H9 (cell line): ENCODE results near the gene MRPL18. TPM values are rescaled to one million over a fixed set of nuclear protein-coding genes. Genes with fewer than 3 reads are reported as not detected.

ENCODE experiments used
- DNase-seq: peaks from one replicate; pipeline ENCODE4 v3.0.0-alpha.2; 2017
- H2AFZ ChIP-seq: one replicate; pipeline ENCODE4 v1.6.1; 2013; ENCODE audit warnings: mild to moderate bottlenecking, low read length, control low read depth, moderate library complexity
- H2AK5ac ChIP-seq: 2 replicates; pipeline ENCODE4 v1.6.1; 2013; ENCODE audit warnings: low read length, control low read depth, mixed read lengths; ENCODE audit not compliant: insufficient read length
- H2BK120ac ChIP-seq: one replicate; pipeline ENCODE4 v1.6.1; 2013; ENCODE audit warnings: low read depth, mild to moderate bottlenecking, low read length, control low read depth, inconsistent platforms; ENCODE audit not compliant: poor library complexity, severe bottlenecking
- H2BK12ac ChIP-seq: 2 replicates; pipeline ENCODE4 v1.6.1; 2013; ENCODE audit warnings: low read length, control low read depth, mixed read lengths, low read depth; ENCODE audit not compliant: insufficient read length
- H2BK15ac ChIP-seq: 2 replicates; pipeline ENCODE4 v1.6.1; 2013; ENCODE audit warnings: low read depth, low read length, control low read depth
- H2BK20ac ChIP-seq: one replicate; pipeline ENCODE4 v1.6.1; 2013; ENCODE audit warnings: low read depth, mild to moderate bottlenecking, low read length, control low read depth, inconsistent platforms; ENCODE audit not compliant: poor library complexity, severe bottlenecking
- H2BK5ac ChIP-seq: 2 replicates; pipeline ENCODE4 v1.6.1; 2013; ENCODE audit warnings: low read length, control low read depth, mixed read lengths; ENCODE audit not compliant: insufficient read length
- H3K14ac ChIP-seq: 2 replicates; pipeline ENCODE4 v1.6.1; 2013; ENCODE audit warnings: low read length, control low read depth; ENCODE audit not compliant: insufficient read depth
- H3K18ac ChIP-seq: 2 replicates; pipeline ENCODE4 v1.6.1; 2013; ENCODE audit warnings: low read depth, mild to moderate bottlenecking, mixed read lengths, low read length, control low read depth; ENCODE audit not compliant: insufficient read length
- H3K23ac ChIP-seq: 2 replicates; pipeline ENCODE4 v1.6.1; 2013; ENCODE audit warnings: low read length, control low read depth, mixed read lengths, low read depth; ENCODE audit not compliant: insufficient read length
- H3K23me2 ChIP-seq: 2 replicates; pipeline ENCODE4 v1.6.1; 2013; ENCODE audit warnings: low read depth, mild to moderate bottlenecking, mixed read lengths, low read length, control low read depth; ENCODE audit not compliant: insufficient read length, poor library complexity, severe bottlenecking
- H3K27ac ChIP-seq: 2 replicates; pipeline ENCODE4 v1.5.1; 2013; ENCODE audit warnings: low read length, control low read depth, mixed read lengths, low read depth; ENCODE audit not compliant: insufficient read length
- H3K27me3 ChIP-seq: 2 replicates; pipeline ENCODE4 v1.6.1; 2013; ENCODE audit warnings: low read length, control low read depth, inconsistent platforms; ENCODE audit not compliant: insufficient read depth
- H3K4ac ChIP-seq: 2 replicates; pipeline ENCODE4 v1.6.1; 2013; ENCODE audit warnings: low read depth, mild to moderate bottlenecking, control low read depth, inconsistent platforms, low read length, moderate library complexity
- H3K4me1 ChIP-seq: 2 replicates; pipeline ENCODE4 v1.6.1; 2013; ENCODE audit warnings: low read length, control low read depth, inconsistent platforms; ENCODE audit not compliant: insufficient read depth
- H3K4me2 ChIP-seq: 2 replicates; pipeline ENCODE4 v1.6.1; 2013; ENCODE audit warnings: low read length, control low read depth, mixed read lengths; ENCODE audit not compliant: insufficient read length, insufficient read depth
- H3K56ac ChIP-seq: 2 replicates; pipeline ENCODE4 v1.6.1; 2013; ENCODE audit warnings: low read depth, mild to moderate bottlenecking, mixed read lengths, low read length, control low read depth; ENCODE audit not compliant: insufficient read length
- H3K79me1 ChIP-seq: 2 replicates; pipeline ENCODE4 v1.6.1; 2013; ENCODE audit warnings: low read depth, mild to moderate bottlenecking, moderate library complexity, low read length, control low read depth, inconsistent platforms; ENCODE audit not compliant: insufficient read depth, poor library complexity, severe bottlenecking
- H3K79me2 ChIP-seq: 2 replicates; pipeline ENCODE4 v1.6.1; 2013; ENCODE audit warnings: low read length, control low read depth, inconsistent platforms; ENCODE audit not compliant: insufficient read depth
- H3K9ac ChIP-seq: 2 replicates; pipeline ENCODE4 v1.6.1; 2013; ENCODE audit warnings: low read length, control low read depth, mixed read lengths; ENCODE audit not compliant: insufficient read length; ENCODE audit errors: extremely low read depth
- H3K9me3 ChIP-seq: one replicate; pipeline ENCODE4 v1.6.1; 2013; ENCODE audit warnings: low read depth, low read length, inconsistent platforms; ENCODE audit not compliant: control insufficient read depth
- H3T11ph ChIP-seq: one replicate; pipeline ENCODE4 v1.6.1; 2013; ENCODE audit warnings: mild to moderate bottlenecking, low read length, control low read depth, inconsistent platforms
- H4K20me1 ChIP-seq: one replicate; pipeline ENCODE4 v1.6.1; 2013; ENCODE audit not compliant: control insufficient read depth, insufficient read length, insufficient read depth
- H4K5ac ChIP-seq: 2 replicates; pipeline ENCODE4 v1.6.1; 2013; ENCODE audit warnings: low read depth, mild to moderate bottlenecking, mixed read lengths, low read length, control low read depth; ENCODE audit not compliant: insufficient read length
- H4K8ac ChIP-seq: replicated peaks from 2 replicates; pipeline ENCODE4 v1.6.1; 2013; ENCODE audit warnings: low read length, control low read depth, mixed read lengths, low read depth; ENCODE audit not compliant: insufficient read length
- H4K91ac ChIP-seq: 2 replicates; pipeline ENCODE4 v1.6.1; 2013; ENCODE audit warnings: low read depth, mild to moderate bottlenecking, moderate library complexity, mixed read lengths, low read length, control low read depth; ENCODE audit not compliant: insufficient read length
- H3K27ac Mint-ChIP-seq, 3 experiments: 2 replicates in 2 of 3; 3 replicates in 1 of 3; pipeline ENCODE4 v1.8.0; 2020 to 2021; ENCODE audit warnings: mixed read lengths in 3 of 3, mild to moderate bottlenecking in 1 of 3, moderate library complexity in 1 of 3
- H3K27me3 Mint-ChIP-seq: 2 replicates; pipeline ENCODE4 v1.8.0; 2021; ENCODE audit warnings: low read depth, mild to moderate bottlenecking, moderate library complexity, mixed read lengths
- H3K36me3 Mint-ChIP-seq, 3 experiments: 2 replicates in 2 of 3; 3 replicates in 1 of 3; pipeline ENCODE4 v1.8.0; 2020 to 2021; ENCODE audit warnings: low read depth in 3 of 3, mixed read lengths in 3 of 3; ENCODE audit not compliant: insufficient read depth in 1 of 3
- H3K4me1 Mint-ChIP-seq, 2 experiments: 2 replicates each; pipeline ENCODE4 v1.8.0; 2020; ENCODE audit warnings: mixed read lengths in 2 of 2
- H3K4me3 Mint-ChIP-seq, 2 experiments: 2 replicates in 1 of 2; 3 replicates in 1 of 2; pipeline ENCODE4 v1.8.0; 2020 to 2021; ENCODE audit warnings: mild to moderate bottlenecking in 2 of 2, mixed read lengths in 2 of 2, moderate library complexity in 1 of 2
- H3K9me3 Mint-ChIP-seq, 2 experiments: 2 replicates in 1 of 2; 3 replicates in 1 of 2; pipeline ENCODE4 v1.8.0; 2020; ENCODE audit warnings: mild to moderate bottlenecking in 2 of 2, mixed read lengths in 2 of 2, moderate library complexity in 1 of 2
- CTCF ChIP-seq: fragments of 200-600 bp; sonication (generic); conservative IDR thresholded peaks from 3 replicates; pipeline ENCODE4 v1.8.0; 2021; ENCODE audit warnings: antibody characterized with exemption, mild to moderate bottlenecking
- WGBS: extraction: QIAGEN DNeasy Blood & Tissue Kit; methylation state at CpG from one replicate; pipeline ENCODE4 v1.1.7; 2013; ENCODE audit warnings: missing lambda C conversion rate, low lambda C conversion rate, mixed read lengths; ENCODE audit not compliant: insufficient read length; ENCODE audit errors: extremely low coverage; 5-methylcytosine and 5-hydroxymethylcytosine counted together
- total RNA-seq: library from RNA; stranded (reverse); gene quantifications from 2 replicates; pipeline ENCODE4 v1.2.1, GENCODE V29; 2021

MRPL18 gene
- total RNA-seq, 1 experiment from 2014 or later = 88.8 TPM

GRCh38 chr6:159754959-159755914, 35.0 kb upstream of the MRPL18 start:
- Histone ChIP-seq H3K79me1 (no peaks in the 10 kb centered on the region), H3K4me2 (no peak overlapping the region), H3K23ac (no peak overlapping the region), H4K20me1 (no peaks in the 10 kb centered on the region), H4K8ac (no peak overlapping the region), H3K9ac (no peak overlapping the region), H2BK12ac (no peak overlapping the region), H3K14ac (no peak overlapping the region), H3K4ac (no peak overlapping the region), H3K79me2 (no peaks in the 10 kb centered on the region), H4K5ac (no peak overlapping the region), H3K18ac (no peak overlapping the region), H3T11ph (no peak overlapping the region), H2BK15ac (no peak overlapping the region), H2BK120ac (no peak overlapping the region), H3K56ac (no peak overlapping the region), H3K23me2 (no peaks in the 10 kb centered on the region), H3K27me3 (no peaks in the 10 kb centered on the region), H2AK5ac (no peak overlapping the region), H3K27ac (no peak overlapping the region), H3K9me3 (no peaks in the 10 kb centered on the region), H2AFZ (no peak overlapping the region), H2BK5ac (no peak overlapping the region), H3K4me1 (no peaks in the 10 kb centered on the region), H4K91ac (no peak overlapping the region), H2BK20ac (no peak overlapping the region)
- Mint-ChIP-seq H3K36me3 (peaks cover 40 to 80% (median 77%) of the 10 kb centered on the region in 3 experiments), H3K27ac (peak overlapping the region in 2 of 3 experiments; percentile 7 to 46; a peak in 1 of 7 replicates), H3K27me3 (no peaks in the 10 kb centered on the region), H3K9me3 (no peaks in the 10 kb centered on the region), H3K4me3 (no peak overlapping the region), H3K4me1 (peaks cover 12 to 15% of the 10 kb centered on the region in 2 experiments)
- no CpG with 5 or more reads among the region's 15 CpGs for WGBS
- TF ChIP-seq CTCF = no peak
- no peak for DNase-seq
